Mucosa of descending colon (tissue), 3 donors: ENCODE measurements around the gene TBX1. TPM values are rescaled to one million over a fixed set of nuclear protein-coding genes. Genes with fewer than 3 reads are reported as not detected.

Experiments used
- ATAC-seq: fragments of 200-7000 bp; cut with Tn5 transposase; one replicate; pipeline ENCODE4 v1.9.1; 2020; ENCODE audit warnings: mild to moderate bottlenecking, moderate library complexity
- DNase-seq, 3 donors: peaks; one replicate each; pipeline ENCODE4 v3.0.0-alpha.2; 2020
- H3K36me3 ChIP-seq: fragments of 200-600 bp; one replicate; pipeline ENCODE4 v1.8.0; 2021; ENCODE audit warnings: low read depth, mild to moderate bottlenecking
- H3K4me1 ChIP-seq: fragments of 200-600 bp; one replicate; pipeline ENCODE4 v1.8.0; 2021; ENCODE audit warnings: low read depth, mild to moderate bottlenecking
- H3K4me3 ChIP-seq: fragments of 200-600 bp; one replicate; pipeline ENCODE4 v1.8.0; 2021; ENCODE audit warnings: mild to moderate bottlenecking
- H3K9me3 ChIP-seq: fragments of 200-600 bp; one replicate; pipeline ENCODE4 v1.8.0; 2021; ENCODE audit warnings: mild to moderate bottlenecking
- CTCF ChIP-seq: fragments of 200-600 bp; IDR thresholded peaks from one replicate; pipeline ENCODE4 v1.8.0; 2022; ENCODE audit warnings: antibody characterized with exemption, mild to moderate bottlenecking
- intact Hi-C, 2 donors: fragments of 100-400 bp; cut with DNase I in 1 of 2; cut with micrococcal nuclease in 1 of 2; formaldehyde crosslinking; loops; one replicate each; pipeline versions ENCODE4 v1.11.0 to v1.11.1; 2022; cut with DNase I, micrococcal nuclease
- total RNA-seq, 3 donors: library from RNA; stranded (reverse); fragmentation: NEBNext Ultra II Directional in 2 of 3; extraction: Animal tissue kit (Norgen Biotek cat#: 25700) in 2 of 3; gene quantifications; one replicate each; pipeline versions ENCODE4 v1.2.1 to v1.2.4, GENCODE V29; 2021 to 2023
- donor health status: DM: no; HTN: no; CAD: no; lungs with moderate emphysema.
- donor health status: DM: no; HTN: no; CAD: no.
- donor health status: DM: no; HTN: yes; CAD: no.

TBX1 gene
- total RNA-seq, 3 donors from 2014 or later: 0.90 to 4.1 (median 2.9) TPM

GRCh38 chr22:19793161-19793560, 32.6 kb downstream of the TBX1 start:
- H3K36me3 ChIP-seq: no peaks in the 10 kb centered on the region
- intact Hi-C loops: no loop called here
- no peaks in the 10 kb centered on the region for H3K4me1 ChIP-seq
- DNase-seq: no peak
- H3K9me3 ChIP-seq: no peaks in the 10 kb centered on the region
- no peak for ATAC-seq
- no peak for TF ChIP-seq CTCF
- H3K4me3 ChIP-seq: no peak overlapping the region

- intact Hi-C loops: no loop called here
- Histone ChIP-seq H3K9me3 (no peaks in the 10 kb centered on the region), H3K4me3 (no peak overlapping the region), H3K4me1 (no peaks in the 10 kb centered on the region), H3K36me3 (no peaks in the 10 kb centered on the region)
- no peak for DNase-seq
- no peak for ATAC-seq
- no peak for TF ChIP-seq CTCF
Observed at GRCh38 chr22:19793661-19794310, 33.2 kb downstream of the TBX1 start.

GRCh38 chr22:19795617-19796008, 35.0 kb downstream of the TBX1 start:
- no peak overlapping the region for H3K4me3 ChIP-seq
- intact Hi-C loops: no loop called here
- no peak for DNase-seq
- no peaks in the 10 kb centered on the region for H3K9me3 ChIP-seq
- no peaks in the 10 kb centered on the region for H3K4me1 ChIP-seq
- no peaks in the 10 kb centered on the region for H3K36me3 ChIP-seq
- TF ChIP-seq CTCF: no peak
- ATAC-seq: no peak

- ATAC-seq (no peak), DNase-seq (no peak)
- intact Hi-C loops: no loop called here
- Histone ChIP-seq H3K4me1 (no peaks in the 10 kb centered on the region), H3K4me3 (no peak overlapping the region), H3K9me3 (no peaks in the 10 kb centered on the region), H3K36me3 (no peaks in the 10 kb centered on the region)
- no peak for TF ChIP-seq CTCF
Observed at GRCh38 chr22:19796160-19796559, 35.6 kb downstream of the TBX1 start.

GRCh38 chr22:19797086-19798002, 36.8 kb downstream of the TBX1 start:
- ATAC-seq (no peak), DNase-seq (peak in 1 of 3 donors; percentile 41)
- intact Hi-C loops: no loop called here
- Histone ChIP-seq H3K36me3 (no peaks in the 10 kb centered on the region), H3K4me1 (no peaks in the 10 kb centered on the region), H3K4me3 (no peak overlapping the region), H3K9me3 (no peaks in the 10 kb centered on the region)
- TF ChIP-seq CTCF: no peak
